Stimulated activated CD4-positive, alpha-beta T cell treated with anti-CD3 and anti-CD28 coated beads, Interleukin-4, amount 100 ng/mL, for 1 hour (primary cell): Measurements from ENCODE around the gene CCDC152.
"Not testable (repeated sequence)": the region's sequence is repeated elsewhere in the genome, so short reads cannot be mapped to it uniquely, and the experiment has no call there.

ENCODE experiments used
- DNase-seq: peaks from one replicate; pipeline ENCODE4 v3.0.0-alpha.2; 2020

The CCDC152 gene

GRCh38 chr5:42816546-42816945, 59.9 kb downstream of the CCDC152 start:
- DNase-seq: not testable (repeated sequence)

- DNase-seq: no peak
These were observed 63.1 kb downstream of the CCDC152 start for GRCh38 chr5:42819745-42820144.

GRCh38 chr5:42822548-42822947, 65.9 kb downstream of the CCDC152 start:
- no peak for DNase-seq

DNA sequence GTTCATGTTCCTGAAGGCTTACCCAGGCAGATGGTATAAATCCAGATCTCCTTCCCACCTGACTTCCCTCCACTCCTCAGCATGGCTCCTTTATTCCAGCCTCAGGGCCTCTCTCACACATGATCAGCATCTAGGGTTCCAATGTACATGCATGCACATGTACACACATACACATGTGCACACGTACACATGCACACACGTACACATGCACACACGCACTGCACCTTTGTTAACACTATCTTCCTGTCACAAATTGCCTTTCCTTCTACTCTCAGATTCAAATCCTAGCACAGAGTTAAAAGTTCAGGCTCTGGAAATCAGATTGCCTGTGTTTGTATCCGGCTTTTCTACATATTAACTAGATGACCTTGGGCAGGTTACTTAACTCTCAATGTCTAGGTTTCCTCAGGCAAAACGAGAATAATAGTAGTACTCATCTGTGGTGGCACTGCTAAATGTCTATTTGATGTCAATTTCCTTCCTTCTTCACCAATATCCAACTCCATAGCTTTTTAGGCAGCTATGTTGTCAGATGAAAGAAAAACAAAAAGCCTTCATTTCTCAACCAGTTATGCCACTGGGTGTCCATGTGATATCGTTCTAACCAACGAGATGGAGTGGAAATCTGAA, 67.8 kb downstream of the CCDC152 start:
- no peak for DNase-seq

- no peak for DNase-seq
These were observed 69.0 kb downstream of the CCDC152 start for GRCh38 chr5:42825422-42826148.

- DNase-seq: no peak
These were observed 70.3 kb downstream of the CCDC152 start for GRCh38 chr5:42826757-42827515.

- DNase-seq: no peak
These were observed 72.1 kb downstream of the CCDC152 start for GRCh38 chr5:42828671-42829070.

- no peak for DNase-seq
These were observed 74.3 kb downstream of the CCDC152 start for GRCh38 chr5:42830924-42831323.

GRCh38 chr5:42832060-42832459, 75.4 kb downstream of the CCDC152 start:
- no peak for DNase-seq

- no peak for DNase-seq
These were observed 79.6 kb downstream of the CCDC152 start for GRCh38 chr5:42836070-42836769.

- DNase-seq: no peak
These were observed 81.0 kb downstream of the CCDC152 start for GRCh38 chr5:42837601-42838000.

- DNase-seq: no peak
These were observed 82.6 kb downstream of the CCDC152 start for GRCh38 chr5:42839196-42839595.

DNA sequence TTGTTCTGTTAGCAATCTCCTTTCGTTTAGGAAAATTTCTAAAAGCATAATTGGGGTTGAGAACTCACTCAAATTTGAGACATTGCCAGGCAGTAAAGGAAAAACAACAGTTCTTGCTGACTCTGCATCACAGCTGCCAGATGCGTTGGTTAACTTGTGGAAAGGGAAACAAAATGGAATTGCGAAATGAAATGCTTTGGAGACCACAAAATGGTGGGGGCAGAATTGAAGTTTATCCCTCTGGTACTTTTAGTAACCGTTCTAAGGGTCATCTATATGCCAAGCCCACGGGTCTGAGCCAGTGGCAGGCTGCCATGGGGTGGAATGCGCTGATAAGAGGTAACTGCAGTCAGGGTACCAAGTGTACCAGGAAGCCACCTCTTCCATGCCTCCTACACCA, 83.7 kb downstream of the CCDC152 start:
- DNase-seq: no peak

- no peak for DNase-seq
These were observed 84.4 kb downstream of the CCDC152 start for GRCh38 chr5:42840842-42841567.

GRCh38 chr5:42842921-42843641, 86.5 kb downstream of the CCDC152 start:
- DNase-seq: no peak

DNA sequence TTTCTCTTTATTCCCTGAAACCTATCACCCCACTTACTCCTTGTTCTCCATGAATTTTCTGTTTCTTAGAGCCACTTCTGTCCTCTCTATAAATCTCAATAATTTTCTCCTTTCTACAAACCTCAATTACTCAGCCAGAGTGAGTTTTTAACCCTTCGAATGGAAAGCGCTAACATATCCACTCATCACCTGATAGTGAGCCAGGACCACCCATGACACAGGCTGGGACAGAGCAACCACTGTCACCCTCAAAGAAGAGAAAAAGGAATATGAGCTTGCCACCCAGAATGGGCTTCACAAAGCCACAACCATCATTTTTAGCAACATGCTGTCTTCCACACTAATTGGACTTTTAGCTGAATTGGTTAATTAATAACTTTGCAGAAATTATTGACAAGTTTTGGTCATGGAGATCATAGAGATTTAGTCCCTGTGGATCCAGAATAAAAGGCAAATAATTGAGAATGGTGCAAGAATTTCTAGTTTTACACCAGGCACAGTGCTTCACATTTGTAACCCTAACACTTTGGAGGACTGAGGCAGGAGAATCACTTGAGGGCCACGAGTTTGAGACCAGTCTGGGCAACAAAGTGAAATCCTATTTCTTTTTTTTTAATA, 87.2 kb downstream of the CCDC152 start:
- no peak for DNase-seq

GRCh38 chr5:42844408-42844807, 87.8 kb downstream of the CCDC152 start:
- not testable (repeated sequence) for DNase-seq

- DNase-seq: no peak
These were observed 91.9 kb downstream of the CCDC152 start for GRCh38 chr5:42848545-42848944.

GRCh38 chr5:42851481-42851880, 94.9 kb downstream of the CCDC152 start:
- DNase-seq: no peak
